CD4-positive, alpha-beta T cell treated with Interleukin-6 for 4 hours (primary cell): ENCODE results near the gene HRH2.

ENCODE experiments used
- DNase-seq: peaks from one replicate; pipeline ENCODE4 v3.0.0-alpha.2; 2020; ENCODE audit warnings: mixed read lengths

The HRH2 gene

DNA sequence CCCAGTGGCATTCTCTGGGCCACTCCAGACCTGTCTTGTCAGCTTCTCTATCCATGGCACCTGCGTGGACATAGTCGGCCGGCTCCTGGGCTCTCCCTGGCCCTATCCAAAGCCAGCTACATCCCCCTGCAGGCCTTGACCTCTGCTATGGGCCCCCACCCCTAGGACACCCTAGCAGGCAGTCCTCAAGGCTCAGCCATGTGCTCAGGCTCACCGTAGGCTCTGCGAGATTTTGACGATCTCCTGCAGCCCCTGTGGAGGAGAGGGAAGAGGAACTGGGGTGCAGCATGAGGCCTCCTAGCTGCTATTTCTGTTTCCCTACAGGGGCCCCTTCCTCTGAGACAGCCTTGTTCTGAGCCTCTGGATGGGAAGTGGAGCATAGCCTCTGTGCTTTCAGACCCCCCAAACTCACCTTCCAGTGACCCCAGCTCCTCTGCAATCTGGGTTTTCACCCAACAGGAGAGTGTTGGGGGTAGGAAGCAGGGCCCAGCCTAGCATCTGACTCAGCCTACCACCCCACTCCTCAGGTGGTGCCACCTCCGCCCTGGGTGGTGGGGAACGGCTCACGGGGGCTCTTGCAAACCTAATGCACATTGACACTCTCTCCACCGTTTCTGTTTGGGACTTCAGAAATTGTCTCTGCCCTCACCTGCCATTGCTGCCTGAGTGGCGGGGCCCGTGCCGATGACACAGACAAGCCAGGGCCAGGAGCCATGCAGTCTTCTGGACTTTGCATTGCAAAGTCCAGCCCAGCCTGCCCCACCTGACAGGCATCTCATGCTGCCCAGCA, 36.7 kb downstream of the HRH2 start:
- DNase-seq, result no peak

- DNase-seq, result no peak
These were observed 37.6 kb downstream of the HRH2 start for GRCh38 chr5:175695161-175696126.

GRCh38 chr5:175696139-175696854, 38.4 kb downstream of the HRH2 start:
- peak; percentile 88 for DNase-seq

GRCh38 chr5:175696855-175697198, 39.0 kb downstream of the HRH2 start:
- DNase-seq, result no peak

GRCh38 chr5:175697846-175698245, 40.0 kb downstream of the HRH2 start:
- DNase-seq, result no peak

GRCh38 chr5:175698401-175699115, 40.7 kb downstream of the HRH2 start:
- no peak for DNase-seq

- DNase-seq, result no peak
These were observed 43.1 kb downstream of the HRH2 start for GRCh38 chr5:175700991-175701390.

DNA sequence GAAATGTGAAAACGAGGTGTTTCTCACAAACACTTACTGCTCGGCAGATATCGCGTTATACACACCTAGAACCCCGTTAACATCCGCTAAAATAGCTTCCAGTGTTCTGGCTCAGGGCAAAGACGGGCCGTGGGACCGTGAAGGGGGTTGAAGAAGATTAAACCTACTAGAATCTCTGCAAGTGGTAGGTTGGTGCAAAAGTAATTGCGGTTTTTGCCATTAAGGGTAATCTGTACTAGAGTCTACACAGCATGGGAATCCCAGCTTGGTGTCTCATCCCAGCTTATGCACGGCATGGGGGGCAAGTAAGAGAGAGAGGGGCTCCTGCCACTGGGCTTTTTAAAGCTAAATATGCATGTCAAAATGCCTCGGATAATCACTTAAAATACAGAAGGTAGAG, 43.9 kb downstream of the HRH2 start:
- DNase-seq, result no peak

DNA sequence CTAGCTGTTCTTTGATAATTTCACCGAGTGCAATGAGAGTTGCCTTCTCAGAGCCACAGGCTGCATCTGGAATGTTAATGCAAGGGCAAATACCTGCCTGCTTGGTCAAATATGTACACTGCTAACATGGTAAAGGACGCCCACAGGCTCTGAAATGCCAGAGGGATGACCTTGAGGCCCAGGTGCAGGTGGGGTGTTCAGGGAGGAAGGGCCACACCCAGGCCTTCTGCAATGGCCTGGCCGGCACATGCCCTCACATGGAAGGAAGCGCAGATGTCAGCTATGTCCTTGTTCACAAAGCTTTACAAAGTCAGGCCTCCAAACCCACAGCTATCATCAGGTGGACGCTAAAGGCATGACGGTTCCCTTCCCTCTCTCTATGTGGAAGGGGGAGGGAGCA, 48.6 kb downstream of the HRH2 start:
- DNase-seq, result no peak

DNA sequence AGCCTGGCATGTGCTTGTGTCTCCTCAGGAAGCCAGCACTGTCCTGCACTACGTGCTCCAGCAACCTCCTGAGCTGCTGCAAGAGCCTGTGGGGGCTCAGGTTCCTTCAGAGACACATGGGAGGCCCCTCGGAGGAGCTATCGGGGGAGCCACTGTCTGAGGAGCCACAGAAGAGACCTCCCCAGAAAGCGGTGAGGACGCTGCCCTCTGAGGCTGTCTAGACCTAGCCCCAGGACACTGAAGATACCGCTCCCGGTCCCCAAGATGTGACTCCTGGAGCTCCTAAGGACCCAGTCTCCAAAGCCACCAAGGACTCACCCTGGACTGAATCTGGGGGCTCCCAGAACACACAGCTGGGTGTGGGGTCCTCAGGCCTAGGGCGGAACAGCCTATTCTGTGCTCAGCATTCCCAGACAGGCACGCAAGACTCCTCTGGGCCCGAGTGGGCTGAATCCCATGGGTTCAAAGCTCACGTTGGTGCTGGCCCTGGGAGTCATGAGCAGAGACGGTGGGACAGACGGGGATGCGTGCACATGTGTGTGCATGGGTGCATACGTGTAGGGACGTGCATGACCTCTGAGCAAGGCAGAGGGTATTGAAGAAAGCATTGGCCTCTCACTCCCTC, 50.0 kb downstream of the HRH2 start:
- DNase-seq, result no peak

- DNase-seq, result no peak
These were observed 51.5 kb downstream of the HRH2 start for GRCh38 chr5:175709276-175709781.

DNA sequence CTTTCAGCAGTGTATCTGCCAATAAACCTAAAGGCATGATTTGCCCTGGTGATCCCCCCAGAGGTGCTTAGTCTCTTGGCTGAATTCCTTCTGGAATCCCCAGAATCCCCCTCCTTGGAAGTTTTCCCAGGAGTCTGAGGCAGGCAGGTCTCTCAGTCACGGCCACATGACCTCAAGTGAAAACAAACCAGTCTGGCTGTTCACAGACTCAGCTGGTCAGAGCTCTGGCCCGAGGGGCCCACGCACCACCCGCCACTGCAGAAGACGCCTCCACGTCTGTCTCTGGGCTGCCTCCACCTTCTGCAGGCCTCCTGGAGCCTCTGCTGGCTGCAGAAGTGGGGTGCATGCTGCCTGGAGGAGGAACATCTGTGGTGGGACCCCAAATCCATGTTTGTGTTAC, 52.5 kb downstream of the HRH2 start:
- no peak for DNase-seq

DNA sequence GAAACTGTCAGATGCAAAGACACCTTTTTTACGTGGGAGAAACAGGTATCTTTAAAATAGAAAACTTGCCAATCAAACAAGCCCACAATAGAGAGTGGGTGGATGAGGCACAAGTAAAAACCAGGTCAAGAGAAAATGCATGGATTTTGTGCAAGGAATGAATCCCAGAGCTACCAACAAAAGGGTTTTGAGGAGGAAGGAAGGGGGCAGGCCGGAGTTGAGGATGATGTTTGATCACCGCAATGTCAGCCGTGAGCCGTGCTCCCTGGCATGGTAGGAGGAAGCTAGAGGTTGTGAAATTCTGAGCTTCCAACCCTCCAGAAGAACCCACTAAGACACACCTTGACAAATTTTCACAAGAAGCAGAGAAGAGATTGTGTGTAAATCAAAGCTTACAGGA, 53.2 kb downstream of the HRH2 start:
- no peak for DNase-seq

GRCh38 chr5:175711472-175712312, 53.8 kb downstream of the HRH2 start:
- no peak for DNase-seq

DNA sequence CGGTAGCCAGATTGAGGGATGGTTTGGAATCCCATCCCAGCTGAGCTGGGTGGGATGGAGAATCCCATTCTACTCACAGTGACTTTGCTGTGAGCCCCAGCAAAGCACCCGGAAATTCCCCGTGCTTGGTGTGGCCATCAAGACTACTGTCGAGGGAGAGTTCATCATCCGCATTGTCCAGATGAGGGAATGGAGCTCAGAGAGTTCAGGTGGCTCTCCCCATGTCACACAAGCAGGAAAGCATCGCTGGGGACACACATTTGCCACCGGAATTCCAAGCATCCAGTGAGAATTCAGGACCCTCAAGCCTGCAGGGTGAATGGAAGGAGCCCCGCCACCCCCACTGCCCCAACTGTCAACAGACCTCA, 54.4 kb downstream of the HRH2 start:
- no peak for DNase-seq

DNA sequence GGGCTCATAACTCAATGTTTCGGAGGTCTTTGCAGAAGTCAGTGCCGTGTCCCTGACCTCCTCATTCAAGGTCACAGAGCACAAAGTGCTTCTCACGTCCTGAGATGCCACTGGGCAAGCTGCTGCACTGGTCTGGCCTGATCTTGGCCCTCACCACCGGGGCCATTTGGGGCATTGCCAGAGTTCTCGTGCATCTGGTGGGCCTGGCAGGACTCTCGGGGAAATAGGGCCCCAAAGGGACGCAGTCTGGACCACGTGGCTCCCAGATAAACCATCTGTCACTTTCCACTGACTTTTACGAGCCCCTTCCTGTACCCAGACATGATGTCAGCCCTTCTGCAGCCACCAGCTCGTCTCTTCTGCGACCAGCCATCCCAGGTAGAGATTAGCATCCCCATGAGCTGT, 54.8 kb downstream of the HRH2 start:
- no peak for DNase-seq

- no peak for DNase-seq
These were observed 56.1 kb downstream of the HRH2 start for GRCh38 chr5:175713930-175714329.

- DNase-seq, result no peak
These were observed 56.7 kb downstream of the HRH2 start for GRCh38 chr5:175714479-175715085.

- no peak for DNase-seq
These were observed 58.0 kb downstream of the HRH2 start for GRCh38 chr5:175715627-175716522.

DNA sequence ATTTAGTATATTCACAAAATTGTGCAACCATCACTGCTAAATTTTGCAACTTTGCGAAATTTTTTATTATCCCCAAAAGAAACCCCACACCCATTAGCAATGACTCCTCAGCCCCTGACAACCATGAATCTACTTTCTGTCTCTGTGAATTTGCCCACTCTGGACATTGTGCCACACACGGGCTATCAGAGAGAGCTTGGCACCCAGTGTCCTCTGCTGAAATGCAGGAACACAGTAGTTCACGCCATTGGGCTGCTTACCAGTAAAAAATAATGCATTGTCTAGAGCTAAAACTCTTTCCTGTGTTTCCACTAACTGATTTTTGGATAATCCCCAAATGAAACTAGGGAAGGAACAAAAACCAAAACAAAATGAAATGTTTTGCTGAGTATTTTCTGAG, 60.0 kb downstream of the HRH2 start:
- DNase-seq, result no peak
